HepG2 (cell line): ENCODE measurements around the gene SMARCD1. TPM values are rescaled to one million over a fixed set of nuclear protein-coding genes. Genes with fewer than 3 reads are reported as not detected.

Experiments
- ATAC-seq: fragments of 200-7000 bp; cut with Tn5 transposase; 3 replicates; pipeline ENCODE4 v1.9.1; 2020; ENCODE audit warnings: mild to moderate bottlenecking, moderate library complexity
- BruUV-seq: library from RNA; stranded (reverse); fragments of 400-500 nt; replicated peaks from 2 replicates; lab custom pipeline; 2021; lab: Mats Ljungman, UMichigan
- CTCF ChIA-PET: fragments of 300-600 bp; formaldehyde crosslinking; extraction: SDS; loops from one replicate; lab custom pipeline; 2021; ENCODE audit warnings: low total read pairs, inconsistent platforms, low intra/inter-chr PET ratio; lab: Yijun Ruan, JAX
- POLR2A ChIA-PET: fragments of 350-600 bp; sonication (Branson Sonifier 250); formaldehyde crosslinking; loops from one replicate; lab custom pipeline; 2020; ENCODE audit warnings: antibody characterized with exemption, inconsistent platforms; lab: Yijun Ruan, JAX
- DNase-seq: peaks from one replicate; pipeline ENCODE4 v3.0.0-alpha.2; 2015; ENCODE audit warnings: low spot score
- FAIRE-seq: peaks from 3 replicates; lab custom pipeline; 2011; peaks lifted over from hg19 to GRCh38; lab: Jason Lieb, UNC
- H2AFZ ChIP-seq: one replicate; pipeline ENCODE4 v1.6.1; 2011; ENCODE audit warnings: low read length, inconsistent platforms
- H3K27ac ChIP-seq: fragments of 300-600 bp; 3 replicates; pipeline ENCODE4 v1.8.0; 2011; ENCODE audit warnings: mixed run types, mild to moderate bottlenecking, mixed read lengths, low read length, inconsistent platforms; ENCODE audit not compliant: insufficient read depth; ENCODE audit errors: extremely low read length
- H3K27me3 ChIP-seq, 2 experiments: fragments of 200-600 bp in 1 of 2; 2 replicates in 1 of 2; 3 replicates in 1 of 2; pipeline versions ENCODE4 v1.6.0 to v1.8.0; 2011; ENCODE audit warnings: low read length in 2 of 2, mild to moderate bottlenecking in 2 of 2, moderate library complexity in 2 of 2, inconsistent platforms in 1 of 2; ENCODE audit not compliant: insufficient read depth in 2 of 2, control insufficient read depth in 1 of 2
- H3K36me3 ChIP-seq, 2 experiments: fragments of 200-600 bp in 1 of 2; replicated peaks in 1 of 2; 2 replicates in 1 of 2; 3 replicates in 1 of 2; pipeline versions ENCODE4 v1.5.1 to v1.8.0; 2011; ENCODE audit warnings: low read length in 2 of 2, inconsistent platforms in 1 of 2; ENCODE audit not compliant: insufficient read depth in 2 of 2, control insufficient read depth in 1 of 2
- H3K4me1 ChIP-seq: 2 replicates; pipeline ENCODE4 v1.5.1; 2012; ENCODE audit warnings: low read length, inconsistent platforms; ENCODE audit not compliant: insufficient read depth
- H3K4me2 ChIP-seq: 2 replicates; pipeline ENCODE4 v1.6.0; 2011; ENCODE audit warnings: low read depth, low read length, inconsistent platforms
- H3K4me3 ChIP-seq, 3 experiments: fragments of 200-600 bp in 1 of 3; sonication (generic), shearing (Covaris generic) in 1 of 3; replicated peaks in 1 of 3; 2 replicates each; pipeline ENCODE4 v1.5.1; 2011 to 2016; ENCODE audit warnings: low read length in 3 of 3, inconsistent platforms in 2 of 3, low read depth in 2 of 3, mild to moderate bottlenecking in 2 of 3, control low read depth in 1 of 3, mixed read lengths in 1 of 3; ENCODE audit not compliant: insufficient read depth in 1 of 3
- H3K79me2 ChIP-seq: one replicate; pipeline ENCODE4 v1.6.1; 2011; ENCODE audit warnings: low read length, inconsistent platforms; ENCODE audit not compliant: insufficient read depth
- H3K9ac ChIP-seq: 2 replicates; pipeline ENCODE4 v1.6.0; 2011; ENCODE audit warnings: mild to moderate bottlenecking, low read depth, low read length, inconsistent platforms; ENCODE audit not compliant: insufficient read depth
- H3K9me3 ChIP-seq: 2 replicates; pipeline ENCODE4 v1.5.1; 2012; ENCODE audit warnings: mild to moderate bottlenecking, low read length
- H4K20me1 ChIP-seq: 2 replicates; pipeline ENCODE4 v1.6.0; 2011; ENCODE audit warnings: inconsistent platforms, mild to moderate bottlenecking, low read length, moderate library complexity; ENCODE audit not compliant: insufficient read depth
- FOXC1 ChIP-seq: sonication (generic); formaldehyde crosslinking; IDR thresholded peaks from 2 replicates; pipeline ENCODE4 v1.8.0; 2022; ENCODE audit warnings: mild to moderate bottlenecking, missing genetic modification reagents, borderline replicate concordance
- MIER2 ChIP-seq: IDR thresholded peaks from 2 replicates; pipeline ENCODE4 v1.6.1; 2016; ENCODE audit warnings: missing biosample characterization, missing genetic modification reagents
- RARA ChIP-seq: IDR thresholded peaks from 2 replicates; pipeline ENCODE4 v1.6.1; 2016; ENCODE audit warnings: missing genetic modification reagents, missing compliant biosample characterization
- REST ChIP-seq, 2 experiments: IDR thresholded peaks; 2 replicates each; pipeline ENCODE4 v1.6.1; 2011 to 2012; ENCODE audit warnings: low read length in 2 of 2, borderline replicate concordance in 1 of 2, low read depth in 1 of 2, mild to moderate bottlenecking in 1 of 2, moderate library complexity in 1 of 2
- ZBTB33 ChIP-seq: sonication (generic); formaldehyde crosslinking; IDR thresholded peaks from 2 replicates; pipeline ENCODE4 v1.4.0; 2020; ENCODE audit warnings: missing genetic modification reagents
- ZFP37 ChIP-seq: sonication (generic); formaldehyde crosslinking; IDR thresholded peaks from 2 replicates; pipeline ENCODE4 v1.4.0; 2020; ENCODE audit warnings: missing genetic modification reagents, borderline replicate concordance
- WGBS: methylation state at CpG from one replicate; pipeline ENCODE4 v1.1.6; 2017; ENCODE audit warnings: low lambda C conversion rate; 5-methylcytosine and 5-hydroxymethylcytosine counted together
- in situ Hi-C: cut with HindIII; loops from 2 replicates; pipeline ENCODE4 v1.10.0; 2017; ENCODE audit warnings: low pct_unique_long_range_greater_than_20kb; ENCODE audit not compliant: extremely low pct_ligation_motif_present
- intact Hi-C: fragments of 100-400 bp; cut with micrococcal nuclease; formaldehyde crosslinking; loops from one replicate; pipeline ENCODE4 v1.10.0; 2022; ENCODE audit not compliant: unreplicated experiment
- polyA plus RNA-seq, 8 experiments: library from polyadenylated mRNA; depleted of rRNA in 3 of 8; stranded (reverse) in 7 of 8; unstranded in 1 of 8; fragments of >200 nt; fragmentation: Illumina TruSeq in 4 of 8; extraction: Trizol in 4 of 8; gene quantifications; 2 replicates each; pipeline versions ENCODE4 v1.2.1 to v1.2.3, GENCODE V29; 2011 to 2016; ENCODE audit warnings: low read depth in 4 of 8, missing spikeins in 1 of 8, mixed read lengths in 1 of 8; ENCODE audit not compliant: insufficient read depth in 1 of 8
- total RNA-seq, 5 experiments: library from RNA; depleted of rRNA; stranded (reverse); fragments of >200 nt; fragmentation: Illumina TruSeq; extraction: Trizol; gene quantifications; 2 replicates each; pipeline ENCODE4 v1.2.3, GENCODE V29; 2016; ENCODE audit warnings: low read depth in 1 of 5

SMARCD1 gene
- total and polyA plus RNA-seq, 2 of the 13 experiments (the other 11 are each of a cell fraction or from before 2014, with no cell fraction given): 51.7 to 54.6 TPM

GRCh38 chr12:50078281-50078680 lies 6.9 kb upstream of the SMARCD1 start:
- 84% methylated on average over 9 of the region's 10 CpGs for WGBS
- H3K4me3 ChIP-seq: no peak overlapping the region
- POLR2A ChIA-PET: no interaction called here
- no peaks in the 10 kb centered on the region for H3K36me3 ChIP-seq
- BruUV-seq: no TSS peak
- no peak overlapping the region for H3K27ac ChIP-seq
- CTCF ChIA-PET: no interaction called here
- ATAC-seq: no peak
- TF ChIP-seq FOXC1: no peak
- no peak for DNase-seq
- no peaks in the 10 kb centered on the region for H4K20me1 ChIP-seq
- H3K79me2 ChIP-seq: no peaks in the 10 kb centered on the region
- peaks cover 0 to 1% of the 10 kb centered on the region in 2 experiments; a peak in 1 of 5 replicates for H3K27me3 ChIP-seq
- intact Hi-C loops: no loop called here
- H3K9ac ChIP-seq: no peak overlapping the region
- no peak for FAIRE-seq
- no peaks in the 10 kb centered on the region for H3K9me3 ChIP-seq
- no peak overlapping the region for H2AFZ ChIP-seq
- H3K4me1 ChIP-seq: peaks cover 76% of the 10 kb centered on the region
- H3K4me2 ChIP-seq: no peak overlapping the region
- in situ Hi-C loops: no loop called here

- ATAC-seq (no peak), DNase-seq (no peak), FAIRE-seq (no peak)
- TF ChIP-seq RARA (CRISPR knock-in tag) (0 out of 2 replicates have a peak, but pooled peaks have one; percentile 23), ZFP37 (CRISPR knock-in tag) (no peak), MIER2 (CRISPR knock-in tag) (peak; percentile 83), ZBTB33 (peak; percentile 32; the same call in 1 of the 2 replicates), REST (IDR thresholded peaks at IDR 0.05; ENCODE audit: borderline replicate concordance in 1 of 2, low read depth in 1 of 2, low read length in 2 of 2) (peak; percentile 45 to 88)
- intact Hi-C loops (no loop called here), in situ Hi-C loops (no loop called here)
- Histone ChIP-seq H3K27me3 (no peaks in the 10 kb centered on the region), H2AFZ (no peak overlapping the region), H3K4me1 (peaks cover 75% of the 10 kb centered on the region), H3K9ac (no peak overlapping the region), H3K4me2 (no peak overlapping the region), H3K4me3 (no peak overlapping the region), H3K9me3 (no peaks in the 10 kb centered on the region), H3K79me2 (peaks cover 3% of the 10 kb centered on the region), H4K20me1 (no peaks in the 10 kb centered on the region), H3K36me3 (no peaks in the 10 kb centered on the region), H3K27ac (no peak overlapping the region)
- CTCF ChIA-PET: no interaction called here
- POLR2A ChIA-PET: no interaction called here
- BruUV-seq: no TSS peak
- WGBS: 71% methylated on average over 3 of the region's 5 CpGs
These were observed 5.4 kb upstream of the SMARCD1 start for GRCh38 chr12:50079771-50080170.
